Measurements from ENCODE around the gene ABHD17A.

The ABHD17A gene

DNA sequence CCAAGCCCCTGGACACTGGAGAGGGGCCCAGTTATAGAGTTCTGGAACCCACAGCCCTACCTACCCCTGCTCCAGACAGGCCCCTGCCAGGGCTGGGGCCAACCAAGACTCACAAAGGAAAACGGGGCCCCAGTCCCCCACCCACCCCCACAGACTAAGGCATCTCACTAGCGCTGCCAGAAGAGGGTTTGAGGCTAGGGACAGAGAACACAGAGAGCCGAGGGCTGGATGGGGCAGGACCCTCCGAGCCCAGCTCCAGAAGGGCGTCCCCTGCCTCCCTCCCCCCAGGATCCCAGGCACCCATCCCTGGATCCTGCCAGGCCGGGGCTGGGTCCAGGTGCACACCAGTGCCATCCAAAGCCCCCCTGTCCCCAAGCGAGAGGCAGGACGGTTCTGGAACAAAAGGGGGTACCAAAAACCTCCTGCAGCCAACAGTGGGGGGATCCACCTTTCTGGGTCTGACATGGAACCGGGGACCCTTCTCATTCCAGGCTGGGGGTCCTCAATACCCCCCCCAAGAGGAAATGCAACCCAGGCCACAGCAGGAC lies 32.6 kb downstream of the ABHD17A start:
- DNase-seq (ENCODE audit: low spot score): no peak

DNA sequence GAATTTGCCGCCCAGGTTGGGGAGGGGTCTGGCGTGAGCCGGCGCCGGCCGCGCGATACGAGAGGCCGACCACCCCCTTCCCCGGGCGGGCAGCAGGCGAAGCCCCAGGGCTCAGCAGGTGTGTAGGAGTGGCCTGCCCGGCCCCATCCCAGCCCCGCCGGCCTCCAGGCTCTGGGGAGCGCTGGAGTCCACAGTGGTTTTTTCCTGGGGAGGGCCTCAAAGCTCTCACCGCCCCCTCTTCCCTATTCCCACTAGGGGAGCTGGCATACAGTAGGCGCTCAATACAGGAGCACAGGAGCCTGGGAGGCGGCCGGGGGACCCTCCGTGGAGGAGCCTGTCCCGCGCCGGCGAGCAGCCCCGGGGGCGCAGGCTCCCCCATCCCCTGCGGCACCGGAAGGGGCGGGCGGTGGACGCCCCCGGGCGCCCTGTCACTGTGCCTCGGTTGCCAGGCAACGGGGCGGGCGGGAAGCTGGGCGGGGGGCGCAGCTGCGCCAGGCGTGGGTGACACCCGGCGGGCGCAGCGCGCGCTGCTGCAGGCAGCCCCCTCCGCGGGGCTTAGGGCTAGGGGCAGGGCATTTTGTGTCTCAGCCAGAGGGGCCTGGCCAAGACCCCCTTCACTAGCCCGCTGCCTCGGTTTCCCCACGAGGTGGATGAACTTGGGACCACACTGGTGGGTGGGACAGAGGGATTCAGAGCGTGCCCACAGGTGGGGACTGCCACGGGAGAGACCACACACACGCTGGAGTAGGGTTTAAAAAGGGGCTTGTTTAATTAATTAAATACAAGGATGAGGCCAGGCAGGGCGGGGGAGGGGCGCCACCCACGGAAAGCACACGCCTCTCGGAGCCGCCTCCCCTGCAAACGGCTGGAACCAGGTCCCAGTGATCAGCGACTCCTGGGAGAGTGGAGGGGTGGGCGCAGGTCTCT lies 33.4 kb downstream of the ABHD17A start:
- no peak for DNase-seq (ENCODE audit: low spot score)

DNA sequence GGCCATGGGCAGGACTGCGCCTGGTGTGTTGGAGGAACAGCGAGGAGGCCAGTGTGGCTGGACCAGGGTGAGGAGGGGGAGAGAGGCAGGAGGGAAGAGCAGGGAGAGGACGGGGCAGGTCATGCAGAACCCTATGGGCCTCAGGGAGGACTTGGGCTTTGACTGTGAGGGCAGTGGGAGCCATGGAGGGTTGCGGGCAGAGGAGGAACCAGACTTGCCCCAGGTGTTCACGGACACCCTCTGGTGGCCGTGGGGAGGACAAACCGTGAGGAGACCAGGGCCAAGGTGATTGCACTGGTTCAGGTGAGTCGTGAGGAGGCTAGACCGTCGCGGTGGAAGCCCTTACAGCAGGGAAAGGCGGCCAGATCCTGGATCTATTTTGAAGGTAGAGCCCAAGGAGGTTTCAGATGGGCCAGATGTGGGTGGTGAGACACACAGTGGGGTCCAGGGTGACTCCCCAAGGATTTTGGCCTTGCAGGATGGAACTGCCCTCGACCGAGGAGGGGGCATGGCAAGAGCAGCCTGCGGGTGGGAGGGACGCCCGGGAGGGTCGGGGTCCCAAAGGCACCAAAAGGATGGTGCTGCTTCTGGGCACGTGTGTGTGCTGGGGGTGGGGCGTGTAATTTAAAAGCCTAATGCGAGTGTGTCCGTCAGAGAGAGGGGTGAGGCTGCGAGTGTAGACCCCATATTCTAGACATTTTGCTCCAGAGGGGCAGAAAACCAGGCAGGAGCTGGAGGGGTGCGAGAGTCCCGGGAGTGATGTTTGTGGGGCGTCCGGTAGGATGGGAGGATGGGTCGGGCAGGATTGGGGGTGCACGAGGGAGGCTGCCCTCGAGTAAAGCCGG lies 34.3 kb downstream of the ABHD17A start:
- DNase-seq (ENCODE audit: low spot score): no peak

DNA sequence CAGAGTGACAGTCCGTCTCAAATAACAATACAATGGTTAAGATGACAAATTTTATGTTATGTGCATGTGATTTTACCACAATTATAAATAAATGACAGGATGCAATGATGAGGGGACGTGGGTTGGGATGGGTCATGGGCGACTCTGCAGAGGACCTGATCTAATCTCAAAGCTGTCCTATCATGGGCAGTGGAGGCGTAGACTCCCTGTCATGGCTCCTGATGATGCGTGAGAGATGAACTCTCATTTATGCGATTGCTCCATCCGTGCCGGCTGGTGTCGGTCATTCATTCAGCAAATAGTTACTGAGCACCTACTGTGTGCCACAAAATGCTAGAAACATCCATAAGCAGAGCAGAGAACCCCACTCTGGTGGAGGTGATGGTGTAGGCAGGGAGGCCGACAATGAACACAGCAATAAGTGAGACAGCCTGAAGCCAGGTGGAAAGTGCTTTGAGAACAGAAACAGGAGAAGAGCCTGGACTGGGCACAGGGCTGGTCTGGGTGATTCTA lies 35.4 kb downstream of the ABHD17A start:
- DNase-seq (ENCODE audit: low spot score): no peak

DNA sequence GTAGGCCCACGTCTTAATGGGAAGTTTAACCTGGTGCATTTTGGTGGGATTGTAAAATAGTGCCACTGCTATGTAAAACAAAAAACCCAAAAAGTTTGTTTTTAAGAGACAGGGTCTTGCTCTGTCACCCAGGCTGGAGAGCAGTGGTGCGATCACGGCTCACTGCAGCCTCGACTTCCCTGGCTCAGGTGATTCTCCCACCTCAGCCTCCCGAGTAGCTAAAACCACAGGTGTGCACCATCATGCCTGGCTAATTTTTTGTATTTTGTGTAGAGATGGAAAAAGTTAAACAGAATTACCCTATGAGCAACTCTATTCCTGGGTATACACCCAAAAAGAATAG lies 36.2 kb downstream of the ABHD17A start:
- no peak for DNase-seq (ENCODE audit: low spot score)

DNA sequence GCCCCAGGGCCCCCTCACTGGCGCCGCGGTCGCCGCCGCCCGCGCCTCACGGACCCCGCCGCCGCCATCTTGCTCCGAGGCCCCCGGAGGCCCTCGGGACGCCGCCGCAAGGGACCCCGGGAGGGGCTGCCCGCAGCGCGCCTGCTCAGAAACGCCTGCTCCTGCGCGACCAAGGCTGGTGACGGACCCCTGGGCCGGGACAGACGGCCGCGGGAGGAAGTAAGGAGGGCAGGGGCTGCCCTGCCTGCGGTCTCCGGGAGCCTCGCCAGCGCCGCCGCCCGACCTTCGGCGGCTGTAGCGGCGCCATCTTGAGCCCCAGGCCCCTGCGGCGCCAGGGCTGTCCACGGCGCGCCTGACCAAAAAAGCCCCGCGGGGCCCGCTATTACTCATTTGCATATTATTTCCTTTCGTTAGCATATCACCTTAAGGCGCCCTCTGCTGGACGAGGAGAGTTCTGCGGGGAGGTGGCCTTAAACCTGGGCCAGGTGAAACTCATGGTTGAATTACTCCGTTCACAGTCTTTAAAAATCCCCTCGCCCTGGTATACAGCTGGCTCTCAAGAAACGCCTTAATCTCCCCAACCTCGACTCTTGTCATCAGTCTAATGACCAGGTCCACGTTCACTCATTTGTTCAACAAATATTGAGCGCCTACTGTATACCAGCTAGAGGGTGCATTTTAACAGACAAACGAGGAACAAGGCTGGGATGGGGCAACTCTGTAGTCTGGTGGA lies 36.7 kb downstream of the ABHD17A start, which contains the start of gene REXO1:
Gene REXO1, minus strand, starts transcription at position 85 of the 733 bp plus-strand sequence. CDS start 125 bp downstream, outside the sequence.
- peak; percentile 94 for DNase-seq (ENCODE audit: low spot score)

DNA sequence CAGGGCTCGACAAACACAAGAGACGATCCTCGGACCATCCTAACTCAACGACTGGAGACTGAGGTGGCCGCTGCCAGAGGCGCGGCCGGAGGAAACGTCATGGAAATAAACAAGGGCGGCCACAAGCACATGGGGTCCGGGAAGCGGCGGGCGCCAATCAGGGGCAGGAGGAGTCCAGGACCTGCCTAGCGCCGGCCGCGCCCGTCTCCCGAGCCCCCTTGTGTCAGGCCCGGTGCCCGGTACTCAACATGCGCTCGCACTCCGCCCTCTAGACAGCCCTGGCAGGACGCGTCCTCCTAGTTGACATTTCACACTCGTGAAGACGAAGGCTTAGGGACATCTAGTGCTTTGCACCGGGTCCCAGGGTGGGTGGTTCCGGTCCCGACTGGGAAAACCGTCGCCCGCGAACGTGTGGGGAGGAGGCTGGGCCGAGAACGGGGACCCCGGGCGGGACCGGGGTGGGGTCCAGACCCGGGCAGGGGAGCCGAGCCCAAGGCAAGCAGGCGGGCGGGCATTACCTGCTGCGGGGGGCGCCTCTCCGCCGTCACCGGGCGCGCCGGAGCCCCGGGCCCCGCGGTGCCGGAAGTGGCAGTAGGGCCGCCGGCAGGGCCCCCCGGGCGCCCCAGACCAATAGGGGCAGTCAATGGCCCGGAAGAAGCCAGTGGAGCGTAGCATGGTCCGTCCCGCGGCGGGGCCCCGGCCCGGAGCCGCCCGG lies 37.5 kb downstream of the ABHD17A start:
- DNase-seq (ENCODE audit: low spot score): peak; percentile 57

DNA sequence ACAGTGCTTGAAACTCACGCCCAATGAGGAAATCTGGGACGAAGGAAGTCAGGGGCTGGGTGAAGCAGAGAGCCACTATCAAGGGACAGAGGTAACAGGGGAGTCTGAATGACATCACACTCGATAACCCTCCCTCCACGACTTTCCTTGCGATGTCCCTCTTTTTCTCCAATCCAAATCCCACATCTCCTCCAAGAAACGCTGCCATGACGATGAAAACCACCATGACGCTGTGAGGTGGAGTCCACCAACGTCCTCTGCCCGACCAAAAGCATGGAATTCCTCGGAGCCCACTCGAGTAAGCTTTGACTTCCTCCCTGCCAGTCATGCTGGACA lies 38.0 kb downstream of the ABHD17A start:
- no peak for DNase-seq (ENCODE audit: low spot score)

DNA sequence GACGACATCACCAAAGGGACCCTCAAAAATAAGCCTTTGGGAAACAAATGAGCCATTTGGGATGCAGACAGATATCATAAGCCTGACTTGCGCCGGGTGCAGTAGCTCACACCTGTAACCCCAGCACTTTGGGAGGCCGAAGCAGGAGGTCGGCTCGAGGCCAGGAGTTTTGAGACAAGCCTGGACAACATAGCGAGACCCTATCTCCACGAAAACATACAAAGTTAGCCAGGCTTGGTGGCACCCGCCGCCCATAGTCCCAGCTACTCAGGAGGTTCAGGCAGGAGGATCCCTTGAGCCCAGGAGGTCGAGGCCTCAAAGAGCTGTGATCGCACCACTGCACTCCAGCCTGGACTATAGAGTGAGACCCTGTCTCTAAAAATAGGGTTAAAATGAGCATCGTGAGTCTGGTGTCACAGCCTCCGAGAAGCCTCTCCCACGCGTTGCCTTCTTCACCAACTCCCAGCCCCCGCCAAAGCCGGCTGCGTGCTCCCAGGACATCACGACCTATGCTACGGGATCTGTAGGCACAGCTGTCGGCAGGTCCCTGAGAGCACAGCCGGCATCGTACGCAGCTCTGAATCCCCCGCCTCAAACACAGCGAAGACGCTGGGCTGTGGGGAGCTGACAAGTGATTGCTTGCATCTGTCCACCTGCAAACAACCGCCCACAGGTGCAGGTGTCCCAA lies 38.6 kb downstream of the ABHD17A start:
- no peak for DNase-seq (ENCODE audit: low spot score)

DNA sequence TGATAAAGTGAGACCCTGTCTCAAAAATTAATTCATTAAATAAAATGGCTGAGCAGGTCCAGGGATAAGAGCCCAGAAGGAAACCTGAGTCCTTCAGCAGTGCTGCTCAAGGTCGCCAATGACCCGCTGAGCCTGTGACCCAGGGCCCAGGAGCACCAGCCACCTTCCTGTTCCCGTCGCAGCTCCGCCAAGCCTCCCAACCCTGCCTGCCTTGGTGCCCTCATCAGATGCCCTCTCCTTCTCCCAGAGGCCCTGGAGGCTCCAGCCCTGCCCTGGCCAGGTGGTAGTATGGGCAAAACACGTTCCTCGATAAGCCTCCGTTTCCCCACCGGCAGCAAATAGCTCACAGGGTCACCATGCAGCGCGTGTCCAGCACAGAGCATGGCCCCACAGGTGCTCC lies 39.7 kb downstream of the ABHD17A start:
- no peak for DNase-seq (ENCODE audit: low spot score)

DNA sequence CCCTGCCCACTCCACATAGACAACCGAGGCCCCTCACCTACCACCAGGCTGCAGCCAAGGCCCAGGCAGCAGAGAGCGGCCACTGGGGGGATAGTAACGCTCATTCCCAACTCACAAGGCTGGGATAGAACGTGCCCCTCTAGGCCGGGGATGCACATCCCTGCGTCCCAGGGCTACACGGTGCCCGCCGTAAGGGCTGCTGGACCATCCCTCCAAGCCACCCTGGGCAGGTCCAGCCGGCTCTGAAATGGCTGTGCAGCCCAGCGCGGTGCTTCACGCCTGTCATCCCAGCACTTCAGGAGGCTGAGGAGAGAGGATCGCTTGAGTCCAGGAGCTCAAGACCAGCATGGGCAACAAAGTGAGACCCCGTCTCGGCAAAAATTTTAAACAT lies 40.2 kb downstream of the ABHD17A start:
- DNase-seq (ENCODE audit: low spot score): no peak

DNA sequence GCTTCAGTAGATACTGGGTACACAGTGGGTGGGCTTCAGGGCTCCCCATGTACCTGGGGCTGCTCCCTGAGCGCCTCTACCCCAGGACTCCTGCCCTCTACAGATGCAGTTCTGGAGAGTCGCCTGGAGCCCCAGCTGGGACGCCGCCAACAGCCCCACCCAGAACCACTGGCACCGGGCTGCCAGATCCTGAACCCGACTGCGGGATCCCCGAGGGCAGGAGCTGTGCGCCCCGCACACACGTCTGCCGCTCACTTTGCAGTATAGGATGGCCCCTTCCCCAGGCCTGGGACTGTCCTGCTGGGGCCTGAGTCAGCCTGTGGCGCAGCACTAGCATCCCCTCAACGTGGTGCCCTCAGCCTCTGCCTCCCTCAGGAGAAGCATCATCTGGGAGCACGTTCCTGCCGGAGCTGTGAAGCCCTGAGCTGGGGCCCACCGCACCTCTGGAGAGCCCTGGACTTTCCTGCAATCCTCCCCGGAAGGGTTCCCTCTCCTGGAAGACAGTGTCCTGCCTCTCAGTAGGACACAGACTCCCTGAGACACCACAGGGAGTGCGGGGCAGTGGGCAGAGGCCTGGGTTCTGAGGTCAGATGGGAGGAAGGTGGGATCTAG lies 40.7 kb downstream of the ABHD17A start:
- no peak for DNase-seq (ENCODE audit: low spot score)

DNA sequence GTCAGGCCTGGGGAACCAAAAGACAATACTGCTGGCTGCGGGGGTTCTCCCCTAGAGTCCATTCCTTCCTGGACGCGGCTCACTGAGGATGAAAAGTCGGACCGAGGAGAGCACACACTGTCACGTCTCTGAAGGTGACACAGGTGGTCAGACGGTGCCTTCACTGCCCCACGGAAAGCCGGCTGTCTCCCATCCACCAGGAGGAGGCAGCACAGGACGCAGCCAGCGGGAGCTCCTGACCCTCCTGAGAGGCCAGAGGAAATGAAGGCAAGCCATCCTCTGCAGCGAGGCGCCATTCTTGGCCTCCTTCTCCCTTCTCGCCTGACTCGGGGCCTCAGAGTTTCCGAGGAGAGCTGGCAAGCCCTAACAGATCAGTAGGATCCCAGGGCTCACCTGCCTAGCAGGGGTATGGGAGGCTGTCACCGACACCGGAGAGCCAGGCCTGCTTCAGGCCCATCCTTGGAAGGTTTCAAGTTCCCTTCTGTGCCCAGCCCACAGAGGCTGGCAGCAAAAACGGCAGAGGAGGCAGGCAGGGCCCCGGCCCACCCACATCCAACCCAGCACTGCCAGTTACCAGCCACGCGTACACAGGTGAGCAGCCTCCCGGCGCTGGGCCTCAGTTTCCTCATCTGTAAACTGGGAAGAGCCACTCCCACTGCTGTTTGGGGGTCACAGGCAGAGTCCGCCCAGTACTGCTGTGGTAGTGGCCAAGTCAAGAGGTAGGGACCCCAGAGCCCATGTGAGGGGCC lies 41.5 kb downstream of the ABHD17A start:
- DNase-seq (ENCODE audit: low spot score): no peak

DNA sequence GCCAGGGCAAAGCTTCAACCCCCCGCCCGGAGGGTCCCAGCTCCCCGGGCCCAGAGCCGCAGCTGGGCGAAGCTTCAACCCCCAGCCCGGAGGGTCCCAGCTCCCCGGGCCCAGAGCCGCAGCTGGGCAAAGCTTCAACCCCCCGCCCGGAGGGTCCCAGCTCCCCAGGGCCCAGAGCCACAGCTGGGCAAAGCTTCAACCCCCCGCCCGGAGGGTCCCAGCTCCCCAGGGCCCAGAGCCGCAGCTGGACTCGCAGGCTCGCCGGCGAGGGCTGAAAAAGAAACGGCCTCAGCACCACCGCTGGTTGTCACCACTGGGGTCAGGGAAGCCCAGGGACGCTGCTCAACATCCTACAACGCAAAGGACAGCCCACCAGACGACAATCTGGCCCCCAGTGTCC lies 42.2 kb downstream of the ABHD17A start:
- no peak for DNase-seq (ENCODE audit: low spot score)

DNA sequence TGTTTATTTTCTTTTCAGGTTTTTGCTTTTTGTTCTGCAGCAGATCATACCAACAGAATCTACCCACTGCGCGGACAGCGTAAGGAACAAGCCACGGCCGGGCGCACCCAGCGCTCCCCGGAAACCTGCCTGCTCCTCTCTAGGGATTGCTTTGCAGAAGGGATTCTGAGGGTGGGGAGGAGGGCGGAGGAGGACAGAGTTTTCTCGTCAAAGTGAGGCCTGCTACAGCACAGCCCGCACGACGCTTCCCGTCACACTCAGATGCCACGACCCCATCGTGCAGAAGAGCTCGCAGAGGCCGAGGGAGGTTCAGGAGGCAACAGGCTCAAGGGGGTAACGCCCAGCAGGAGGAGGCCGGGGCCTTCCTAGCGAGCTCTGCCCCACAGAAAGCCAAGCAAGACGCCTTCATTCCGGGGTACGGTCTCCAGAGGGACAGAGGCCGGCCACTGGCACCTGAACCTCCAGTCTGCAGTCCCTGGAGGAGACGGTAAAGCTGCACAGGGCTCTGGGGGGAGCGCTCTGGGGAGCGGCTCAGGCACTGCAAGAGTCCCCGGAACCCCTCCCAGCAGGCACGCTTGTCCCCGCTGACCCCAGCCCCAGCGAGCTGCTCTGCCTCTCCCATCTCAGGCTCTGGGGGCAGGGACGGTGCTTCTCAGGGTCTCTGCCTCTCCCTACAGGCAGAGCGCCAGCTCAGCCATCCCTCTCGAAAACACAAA lies 43.9 kb downstream of the ABHD17A start:
- DNase-seq (ENCODE audit: low spot score): no peak

DNA sequence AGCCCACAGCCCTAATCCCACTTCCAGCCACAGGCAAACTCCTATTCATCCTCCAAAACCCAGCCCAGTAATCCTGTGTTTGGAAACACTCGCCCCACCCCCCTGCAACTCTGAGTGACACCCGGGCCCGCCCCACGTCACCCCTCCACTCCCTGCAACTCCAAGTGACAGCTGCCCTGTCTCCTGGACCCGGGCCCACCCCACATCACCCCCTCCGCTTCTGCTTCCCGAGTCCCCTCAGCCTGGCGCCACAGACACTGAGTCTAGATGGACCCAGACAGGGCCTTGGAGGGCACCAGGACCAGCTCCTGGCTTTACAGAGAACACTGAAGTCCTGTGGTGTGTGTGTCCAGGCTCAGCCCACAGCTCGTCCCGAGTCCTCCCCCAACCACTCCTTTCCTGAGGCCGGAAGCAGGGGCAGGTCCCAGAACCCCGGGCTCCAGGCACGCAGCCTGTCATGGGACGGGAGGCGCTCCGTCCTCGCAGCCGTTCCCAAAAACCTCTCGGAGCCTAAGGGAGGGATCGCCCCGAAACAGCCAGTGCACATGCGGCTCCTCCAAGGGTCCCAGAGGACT lies 44.7 kb downstream of the ABHD17A start:
- no peak for DNase-seq (ENCODE audit: low spot score)

DNA sequence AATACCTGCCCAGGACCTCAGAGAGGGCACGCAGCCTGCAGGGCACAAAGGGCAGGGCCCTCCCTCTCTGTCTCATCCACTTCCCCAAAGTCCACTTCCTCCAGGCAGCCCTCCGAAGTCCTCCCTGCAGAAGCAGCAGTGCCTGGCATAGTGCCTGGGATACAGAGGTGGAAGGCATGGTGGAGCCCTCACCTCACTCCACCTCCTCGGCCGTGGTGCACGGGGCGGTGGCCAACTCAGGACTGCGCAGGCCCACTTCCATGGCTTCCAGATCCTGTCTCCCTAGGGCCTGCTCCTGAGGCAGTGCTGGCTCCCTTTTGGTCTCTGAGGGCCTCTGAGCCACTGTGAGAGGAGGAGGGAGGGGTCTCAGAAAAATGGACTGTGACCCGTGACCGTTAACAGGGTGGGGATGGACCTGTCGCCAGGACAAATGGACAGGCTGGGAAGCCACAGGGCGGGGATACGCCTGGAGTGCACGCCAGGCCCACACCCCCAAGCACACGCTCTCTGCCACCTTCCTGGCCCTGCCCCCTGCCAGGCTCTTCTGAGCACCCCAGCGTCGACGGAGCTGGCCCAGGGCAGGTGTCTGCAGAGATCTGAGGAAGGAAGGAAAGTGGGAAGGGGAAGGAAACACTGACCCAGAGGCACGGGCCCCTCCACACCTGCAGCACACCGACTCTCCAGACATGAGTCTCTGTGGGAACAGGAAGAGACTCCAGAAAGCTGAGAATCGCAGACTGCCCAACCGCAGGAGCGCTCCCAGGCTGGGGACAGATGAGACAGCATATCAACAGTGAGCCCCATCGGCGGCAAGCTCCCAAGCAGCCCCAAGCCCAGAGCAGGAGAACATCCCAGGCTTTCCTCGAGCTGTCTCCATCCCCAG lies 45.4 kb downstream of the ABHD17A start:
- DNase-seq (ENCODE audit: low spot score): no peak

Measured in AG20443 (cell line).